H1 (cell line): ENCODE results near the gene TMEM255B. TPM values are rescaled to one million over a fixed set of nuclear protein-coding genes. Genes with fewer than 3 reads are reported as not detected.

ENCODE experiments used
- CTCF ChIA-PET: fragments of 300-600 bp; sonication (Branson Sonifier 250); formaldehyde crosslinking; loops from one replicate; lab custom pipeline; 2021; ENCODE audit not compliant: partially characterized antibody; lab: Charles Lee
- POLR2A ChIA-PET: fragments of 300-600 bp; sonication (Branson Sonifier 250); formaldehyde crosslinking; loops from one replicate; lab custom pipeline; 2021; ENCODE audit warnings: inconsistent platforms; ENCODE audit not compliant: partially characterized antibody; lab: Charles Lee
- DNase-seq, 2 experiments: peaks; one replicate each; pipeline versions ENCODE4 v3.0.0 to v3.0.0-alpha.2; 2010 to 2022; ENCODE audit warnings: low spot score in 2 of 2, low read depth in 1 of 2, mixed read lengths in 1 of 2
- FAIRE-seq: peaks from 2 replicates; lab custom pipeline; 2011; peaks lifted over from hg19 to GRCh38; lab: Jason Lieb, UNC
- H2AFZ ChIP-seq: 2 replicates; pipeline ENCODE4 v1.8.1; 2012; ENCODE audit warnings: low read length, inconsistent platforms
- H2AK5ac ChIP-seq: 2 replicates; pipeline ENCODE4 v1.6.1; 2013; ENCODE audit warnings: low read depth, low read length
- H2BK120ac ChIP-seq: replicated peaks from 2 replicates; pipeline ENCODE3; 2013; ENCODE audit warnings: low read depth, low read length, inconsistent platforms
- H2BK12ac ChIP-seq: 2 replicates; pipeline ENCODE4 v1.6.1; 2013; ENCODE audit warnings: low read depth, low read length
- H2BK15ac ChIP-seq: 2 replicates; pipeline ENCODE4 v1.6.1; 2013; ENCODE audit warnings: low read length
- H2BK20ac ChIP-seq: 2 replicates; pipeline ENCODE4 v1.6.1; 2013; ENCODE audit warnings: low read length
- H2BK5ac ChIP-seq: 2 replicates; pipeline ENCODE4 v1.6.1; 2013; ENCODE audit warnings: low read depth, low read length
- H3K14ac ChIP-seq: 2 replicates; pipeline ENCODE4 v1.6.1; 2013; ENCODE audit warnings: inconsistent platforms; ENCODE audit not compliant: insufficient read length
- H3K18ac ChIP-seq: 2 replicates; pipeline ENCODE4 v1.6.1; 2013; ENCODE audit warnings: low read length; ENCODE audit errors: extremely low read depth
- H3K23ac ChIP-seq: 2 replicates; pipeline ENCODE4 v1.6.1; 2013; ENCODE audit warnings: inconsistent platforms; ENCODE audit not compliant: insufficient read length
- H3K23me2 ChIP-seq: 2 replicates; pipeline ENCODE4 v1.6.1; 2013; ENCODE audit warnings: low read depth, low read length
- H3K27ac ChIP-seq: 2 replicates; pipeline ENCODE4 v1.6.1; 2011; ENCODE audit warnings: low read depth, low read length, inconsistent platforms
- H3K27me3 ChIP-seq, 4 experiments: replicated peaks in 1 of 4; 1 replicate in 1 of 4; 2 replicates in 3 of 4; pipeline versions ENCODE4 v1.6.1 to v1.8.1; 2011 to 2013; ENCODE audit warnings: low read length in 3 of 4, mild to moderate bottlenecking in 3 of 4, inconsistent platforms in 2 of 4, mixed read lengths in 2 of 4, moderate library complexity in 1 of 4; ENCODE audit not compliant: control insufficient read depth in 3 of 4, insufficient read depth in 3 of 4; ENCODE audit errors: extremely low read depth in 1 of 4
- H3K36me3 ChIP-seq, 4 experiments: 2 replicates each; pipeline versions ENCODE4 v1.6.1 to v1.8.1; 2011 to 2013; ENCODE audit warnings: mild to moderate bottlenecking in 4 of 4, low read length in 3 of 4, moderate library complexity in 2 of 4, control low read depth in 1 of 4, inconsistent platforms in 1 of 4; ENCODE audit not compliant: insufficient read depth in 4 of 4, control insufficient read depth in 2 of 4
- H3K4ac ChIP-seq: replicated peaks from 2 replicates; pipeline ENCODE3; 2013; ENCODE audit warnings: low read length, low read depth, mixed read lengths, inconsistent platforms; ENCODE audit not compliant: insufficient read length
- H3K4me1 ChIP-seq, 4 experiments: replicated peaks in 1 of 4; 1 replicate in 1 of 4; 2 replicates in 3 of 4; pipeline versions ENCODE4 v1.6.1 to v1.8.1; 2011 to 2013; ENCODE audit warnings: low read length in 3 of 4, inconsistent platforms in 2 of 4, mixed read lengths in 1 of 4; ENCODE audit not compliant: insufficient read depth in 4 of 4, control insufficient read depth in 3 of 4
- H3K4me2 ChIP-seq, 2 experiments: 2 replicates each; pipeline versions ENCODE4 v1.6.1 to v1.8.1; 2011 to 2013; ENCODE audit warnings: low read depth in 2 of 2, low read length in 2 of 2, control low read depth in 1 of 2, inconsistent platforms in 1 of 2, mild to moderate bottlenecking in 1 of 2; ENCODE audit not compliant: insufficient read depth in 1 of 2
- H3K4me3 ChIP-seq, 4 experiments: fragments of 200-600, 300-600 bp in 1 of 4; sonication (generic), shearing (Covaris generic), sonication (Bioruptor Twin) in 1 of 4; 2 replicates each; pipeline versions ENCODE4 v1.5.1 to v1.8.1; 2011 to 2016; ENCODE audit warnings: low read length in 4 of 4, low read depth in 3 of 4, control low read depth in 2 of 4, inconsistent platforms in 2 of 4, mild to moderate bottlenecking in 2 of 4, mixed read lengths in 1 of 4, moderate library complexity in 1 of 4; ENCODE audit not compliant: insufficient read depth in 2 of 4; ENCODE audit errors: extremely low read depth in 1 of 4
- H3K56ac ChIP-seq: replicated peaks from 2 replicates; pipeline ENCODE3; 2013; ENCODE audit warnings: low read depth, mild to moderate bottlenecking, mixed read lengths, low read length, inconsistent platforms; ENCODE audit not compliant: insufficient read length
- H3K79me1 ChIP-seq: 2 replicates; pipeline ENCODE4 v1.6.1; 2013; ENCODE audit warnings: low read depth, low read length, control low read depth
- H3K79me2 ChIP-seq, 2 experiments: 2 replicates each; pipeline versions ENCODE4 v1.6.1 to v1.8.1; 2012 to 2013; ENCODE audit warnings: low read length in 2 of 2, mild to moderate bottlenecking in 2 of 2, inconsistent platforms in 1 of 2; ENCODE audit not compliant: insufficient read depth in 2 of 2, control insufficient read depth in 1 of 2
- H3K9ac ChIP-seq, 4 experiments: replicated peaks in 1 of 4; 1 replicate in 1 of 4; 2 replicates in 3 of 4; pipeline versions ENCODE4 v1.6.1 to v1.8.1; 2011 to 2013; ENCODE audit warnings: low read depth in 3 of 4, low read length in 3 of 4, control low read depth in 2 of 4, mild to moderate bottlenecking in 2 of 4, moderate library complexity in 2 of 4, inconsistent platforms in 1 of 4; ENCODE audit errors: extremely low read depth in 1 of 4
- H3K9me3 ChIP-seq, 2 experiments: 2 replicates each; pipeline versions ENCODE4 v1.6.1 to v1.8.1; 2012 to 2013; ENCODE audit warnings: mild to moderate bottlenecking in 2 of 2, moderate library complexity in 2 of 2, control low read depth in 1 of 2, inconsistent platforms in 1 of 2, low read depth in 1 of 2, low read length in 1 of 2, mixed read lengths in 1 of 2; ENCODE audit not compliant: insufficient read depth in 2 of 2
- H4K20me1 ChIP-seq, 2 experiments: replicated peaks in 1 of 2; 2 replicates each; pipeline versions ENCODE3 to v1.8.1; 2011 to 2013; ENCODE audit warnings: inconsistent platforms in 2 of 2, low read length in 2 of 2, mild to moderate bottlenecking in 1 of 2; ENCODE audit not compliant: insufficient read depth in 2 of 2, control insufficient read depth in 1 of 2
- H4K5ac ChIP-seq: 2 replicates; pipeline ENCODE4 v1.6.1; 2013; ENCODE audit warnings: low read length, low read depth, mixed read lengths, inconsistent platforms; ENCODE audit not compliant: insufficient read length
- H4K8ac ChIP-seq: 2 replicates; pipeline ENCODE4 v1.8.0; 2013; ENCODE audit warnings: mild to moderate bottlenecking, moderate library complexity, low read length, inconsistent platforms; ENCODE audit not compliant: insufficient read depth; ENCODE audit errors: extremely low read depth
- H4K91ac ChIP-seq: replicated peaks from 2 replicates; pipeline ENCODE3; 2013; ENCODE audit warnings: low read length, mixed read lengths, inconsistent platforms; ENCODE audit not compliant: insufficient read length
- CHD1 ChIP-seq: IDR thresholded peaks from 2 replicates; pipeline ENCODE4 v1.6.1; 2012; ENCODE audit warnings: low read depth, low read length, improper control_type of control experiment
- CREB1 ChIP-seq: IDR thresholded peaks from 2 replicates; pipeline ENCODE4 v1.6.1; 2012; ENCODE audit warnings: inconsistent platforms
- CTCF ChIP-seq, 3 experiments: IDR thresholded peaks; 1 replicate in 2 of 3; 2 replicates in 1 of 3; pipeline versions ENCODE4 v1.5.1 to v1.6.1; 2011; ENCODE audit warnings: low read length in 3 of 3, mild to moderate bottlenecking in 3 of 3, inconsistent platforms in 2 of 3, low read depth in 1 of 3, moderate library complexity in 1 of 3; ENCODE audit not compliant: insufficient read depth in 1 of 3; ENCODE audit errors: control extremely low read depth in 1 of 3
- EGR1 ChIP-seq: IDR thresholded peaks from 2 replicates; pipeline ENCODE4 v1.6.1; 2011; ENCODE audit warnings: low read depth, low read length, borderline replicate concordance
- EP300 ChIP-seq, 2 experiments: IDR thresholded peaks; 1 replicate in 1 of 2; 2 replicates in 1 of 2; pipeline ENCODE4 v1.6.1; 2011 to 2012; ENCODE audit warnings: low read depth in 2 of 2, low read length in 2 of 2, mild to moderate bottlenecking in 2 of 2, borderline replicate concordance in 1 of 2, inconsistent platforms in 1 of 2, moderate library complexity in 1 of 2
- JUN ChIP-seq: IDR thresholded peaks from 2 replicates; pipeline ENCODE4 v1.6.1; 2011; ENCODE audit warnings: low read depth, mild to moderate bottlenecking, improper control_type of control experiment, low read length
- JUND ChIP-seq: IDR thresholded peaks from 2 replicates; pipeline ENCODE4 v1.6.1; 2011; ENCODE audit warnings: mild to moderate bottlenecking, improper control_type of control experiment, low read length
- KDM5A ChIP-seq: fragments of 200-600 bp; IDR thresholded peaks from 2 replicates; pipeline ENCODE4 v1.7.1; 2012; ENCODE audit warnings: mild to moderate bottlenecking, low read length, inconsistent platforms, mixed read lengths
- PHF8 ChIP-seq: fragments of 200-600 bp; sonication (generic); conservative IDR thresholded peaks from 2 replicates; pipeline ENCODE4 v1.7.1; 2012; ENCODE audit warnings: low read depth, mild to moderate bottlenecking, inconsistent platforms, low read length, moderate library complexity
- RFX5 ChIP-seq: IDR thresholded peaks from 2 replicates; pipeline ENCODE4 v1.6.1; 2011; ENCODE audit warnings: low read depth, low read length, improper control_type of control experiment, borderline replicate concordance
- SIRT6 ChIP-seq: IDR thresholded peaks from one replicate; pipeline ENCODE4 v1.7.1; 2012; ENCODE audit warnings: low read length, inconsistent platforms
- SP1 ChIP-seq: IDR thresholded peaks from 2 replicates; pipeline ENCODE4 v1.6.1; 2011; ENCODE audit warnings: low read depth, low read length
- SUZ12 ChIP-seq: fragments of 200-600 bp; sonication (generic); IDR thresholded peaks from 2 replicates; pipeline ENCODE4 v1.6.1; 2012; ENCODE audit warnings: mild to moderate bottlenecking, inconsistent platforms, low read length, moderate library complexity, mixed read lengths
- WGBS, 2 experiments: shearing (Covaris generic) in 1 of 2; methylation state at CpG; one replicate each; pipeline versions ENCODE4 v1.1.6 to v1.1.7; 2013 to 2015; ENCODE audit warnings: low lambda C conversion rate in 2 of 2, mixed read lengths in 2 of 2, inconsistent platforms in 1 of 2, low coverage in 1 of 2, missing lambda C conversion rate in 1 of 2; ENCODE audit not compliant: insufficient replicate concordance in 2 of 2, insufficient coverage in 1 of 2, insufficient read length in 1 of 2; ENCODE audit errors: extremely low coverage in 1 of 2, missing lambda C conversion rate in 1 of 2; 5-methylcytosine and 5-hydroxymethylcytosine counted together
- polyA plus RNA-seq, 7 experiments: library from polyadenylated mRNA; depleted of rRNA in 3 of 7; stranded (reverse) in 5 of 7; unstranded in 2 of 7; fragments of >200 nt in 5 of 7; fragments of 200-250 nt in 2 of 7; gene quantifications; 1 replicate in 5 of 7; 2 replicates in 1 of 7; 4 replicates in 1 of 7; pipeline versions ENCODE4 v1.2.1 to v1.2.3, GENCODE V29; 2011 to 2013; ENCODE audit warnings: missing spikeins in 2 of 7, mixed read lengths in 2 of 7
- total RNA-seq: library from RNA; stranded (reverse); fragmentation: NEBNext Ultra II Directional; extraction: Animal tissue kit (Norgen Biotek cat#: 25700); gene quantifications from 2 replicates; pipeline ENCODE4 v1.2.1, GENCODE V29; 2021

TMEM255B gene
- total and polyA plus RNA-seq, 2 of the 8 experiments (the other 6 are each of a cell fraction or from before 2014, with no cell fraction given), result 3.4 to 4.4 TPM

DNA sequence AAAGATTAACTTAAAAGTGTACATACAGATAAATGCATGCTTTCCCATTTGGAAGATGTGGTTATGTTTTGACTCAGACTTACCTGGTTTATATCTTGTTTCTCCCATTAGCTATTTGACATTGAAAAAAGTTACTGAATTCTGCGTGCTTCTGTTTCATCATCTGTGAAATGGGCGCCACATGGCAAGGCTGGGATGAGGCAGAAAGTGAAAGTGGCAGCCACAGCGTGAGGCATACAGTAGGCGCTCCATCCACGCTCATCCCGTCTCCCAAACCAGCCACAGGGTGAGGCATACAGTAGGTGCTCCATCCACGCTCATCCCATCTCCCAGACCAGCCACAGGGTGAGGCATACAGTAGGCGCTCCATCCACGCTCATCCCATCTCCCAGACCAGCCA, 14.0 kb upstream of the TMEM255B start:
- Histone ChIP-seq H3K4me3 (no peak overlapping the region), H3K4me1 (peaks cover 0 to 8% (median 3%) of the 10 kb centered on the region in 4 experiments; a peak in 3 of 7 replicates), H3K23ac (no peak overlapping the region), H4K5ac (no peak overlapping the region), H2BK5ac (no peak overlapping the region), H3K36me3 (no peaks in the 10 kb centered on the region), H3K79me2 (no peaks in the 10 kb centered on the region), H2BK20ac (no peak overlapping the region), H2AK5ac (no peak overlapping the region), H2BK120ac (no peak overlapping the region), H3K4ac (no peak overlapping the region), H3K4me2 (no peak overlapping the region), H3K14ac (no peak overlapping the region), H3K9me3 (no peaks in the 10 kb centered on the region), H3K27ac (no peak overlapping the region), H3K23me2 (0 out of 2 replicates have a peak, but pooled peaks cover 2% of the 10 kb centered on the region), H4K20me1 (no peaks in the 10 kb centered on the region), H4K91ac (no peak overlapping the region), H2AFZ (no peak overlapping the region), H3K18ac (no peak overlapping the region), H3K27me3 (no peaks in the 10 kb centered on the region), H4K8ac (no peak overlapping the region), H3K56ac (no peak overlapping the region), H3K79me1 (no peaks in the 10 kb centered on the region), H2BK15ac (no peak overlapping the region), H3K9ac (no peak overlapping the region), H2BK12ac (no peak overlapping the region)
- FAIRE-seq, result no peak
- DNase-seq, result no peak
- 88% methylated on average over 7 of the region's 9 CpGs; no CpG with 5 or more reads in 1 of the 2 experiments for WGBS, 2 experiments
- ChIA-PET CTCF (interaction anchor here (0.6 to 0.8 kb wide), 4 partner anchors 13 to 200 kb away, joined by 3 read pairs; no protein-coding TSS in a partner anchor), POLR2A (no interaction called here)
- TF ChIP-seq CTCF (IDR thresholded peaks at IDR 0.05; ENCODE audit: control extremely low read depth in 1 of 3, insufficient read depth in 1 of 3, low read depth in 1 of 3, low read length in 3 of 3) (no peak), EP300 (IDR thresholded peaks at IDR 0.05; ENCODE audit: borderline replicate concordance in 1 of 2, low read depth in 2 of 2, low read length in 2 of 2) (no peak), CREB1 (no peak), CHD1 (no peak), RFX5 (no peak), SUZ12 (no peak), JUN (no peak), SIRT6 (no peak), PHF8 (no peak), SP1 (no peak), EGR1 (no peak), KDM5A (no peak), JUND (no peak)
